HG02610 (cell line): ENCODE data around the gene GOLGA6L7.
"Not testable (repeated sequence)": the region's sequence is repeated elsewhere in the genome, so short reads cannot be mapped to it uniquely, and the experiment has no call there.

Experiments used
- ATAC-seq: cut with Tn5 transposase; IDR thresholded peaks from one replicate; pipeline ENCODE4 v1.9.1; 2021; ENCODE audit warnings: mild to moderate bottlenecking, moderate library complexity; ENCODE audit not compliant: unreplicated experiment

Gene GOLGA6L7

GRCh38 chr15:28847959-28848358 lies 485 bp downstream of the GOLGA6L7 start:
- not testable (repeated sequence) for ATAC-seq

- not testable (repeated sequence) for ATAC-seq
Measured at GRCh38 chr15:28847247-28847646, 1.2 kb downstream of the GOLGA6L7 start.

GRCh38 chr15:28844147-28844546 lies 4.3 kb downstream of the GOLGA6L7 start:
- not testable (repeated sequence) for ATAC-seq

GRCh38 chr15:28843520-28843919 lies 4.9 kb downstream of the GOLGA6L7 start:
- not testable (repeated sequence) for ATAC-seq

- ATAC-seq: not testable (repeated sequence)
Measured at GRCh38 chr15:28842210-28842609, 6.2 kb downstream of the GOLGA6L7 start.

- not testable (repeated sequence) for ATAC-seq
Measured at GRCh38 chr15:28840285-28840684, 8.2 kb downstream of the GOLGA6L7 start.

GRCh38 chr15:28834957-28835585 lies 13.4 kb downstream of the GOLGA6L7 start:
- not testable (repeated sequence) for ATAC-seq

GRCh38 chr15:28831897-28832587 lies 16.4 kb downstream of the GOLGA6L7 start:
- ATAC-seq: not testable (repeated sequence)

- ATAC-seq: not testable (repeated sequence)
Measured at GRCh38 chr15:28821420-28821819, 27.0 kb downstream of the GOLGA6L7 start.

- ATAC-seq: not testable (repeated sequence)
Measured at GRCh38 chr15:28819930-28820295, 28.5 kb downstream of the GOLGA6L7 start.

- not testable (repeated sequence) for ATAC-seq
Measured at GRCh38 chr15:28819019-28819929, 29.2 kb downstream of the GOLGA6L7 start.

GRCh38 chr15:28818168-28818567 lies 30.3 kb downstream of the GOLGA6L7 start:
- ATAC-seq: not testable (repeated sequence)

GRCh38 chr15:28814059-28814458 lies 34.4 kb downstream of the GOLGA6L7 start:
- ATAC-seq: not testable (repeated sequence)

GRCh38 chr15:28813392-28813791 lies 35.1 kb downstream of the GOLGA6L7 start:
- not testable (repeated sequence) for ATAC-seq

GRCh38 chr15:28811852-28812550 lies 36.4 kb downstream of the GOLGA6L7 start:
- not testable (repeated sequence) for ATAC-seq

- ATAC-seq: not testable (repeated sequence)
Measured at GRCh38 chr15:28810444-28810843, 38.0 kb downstream of the GOLGA6L7 start.

- ATAC-seq: not testable (repeated sequence)
Measured at GRCh38 chr15:28808136-28808535, 40.3 kb downstream of the GOLGA6L7 start.

GRCh38 chr15:28800366-28800765 lies 48.1 kb downstream of the GOLGA6L7 start:
- not testable (repeated sequence) for ATAC-seq

- not testable (repeated sequence) for ATAC-seq
Measured at GRCh38 chr15:28798234-28798633, 50.2 kb downstream of the GOLGA6L7 start.

GRCh38 chr15:28794231-28794630 lies 54.2 kb downstream of the GOLGA6L7 start:
- ATAC-seq: not testable (repeated sequence)
